Measurements from ENCODE around the gene SUSD4.

- TF ChIP-seq ZBTB7A (IDR thresholded peaks at IDR 0.05; ENCODE audit: low read depth) (no peak), CREB1 (IDR thresholded peaks at IDR 0.05; ENCODE audit: low read depth) (no peak), TCF12 (IDR thresholded peaks at IDR 0.05; ENCODE audit: low read depth) (no peak), FOXM1 (IDR thresholded peaks at IDR 0.05; ENCODE audit: borderline replicate concordance, low read depth) (no peak), EP300 (IDR thresholded peaks at IDR 0.05; ENCODE audit: borderline replicate concordance) (no peak), CEBPB (IDR thresholded peaks at IDR 0.05) (no peak), YY1 (IDR thresholded peaks at IDR 0.05; ENCODE audit: low read depth) (no peak), RAD21 (IDR thresholded peaks at IDR 0.05; ENCODE audit: low read depth) (no peak), MAX (IDR thresholded peaks at IDR 0.05) (no peak), TAF1 (IDR thresholded peaks at IDR 0.05; ENCODE audit: low read depth) (no peak)
- TF ChIP-seq, protein P1, sequence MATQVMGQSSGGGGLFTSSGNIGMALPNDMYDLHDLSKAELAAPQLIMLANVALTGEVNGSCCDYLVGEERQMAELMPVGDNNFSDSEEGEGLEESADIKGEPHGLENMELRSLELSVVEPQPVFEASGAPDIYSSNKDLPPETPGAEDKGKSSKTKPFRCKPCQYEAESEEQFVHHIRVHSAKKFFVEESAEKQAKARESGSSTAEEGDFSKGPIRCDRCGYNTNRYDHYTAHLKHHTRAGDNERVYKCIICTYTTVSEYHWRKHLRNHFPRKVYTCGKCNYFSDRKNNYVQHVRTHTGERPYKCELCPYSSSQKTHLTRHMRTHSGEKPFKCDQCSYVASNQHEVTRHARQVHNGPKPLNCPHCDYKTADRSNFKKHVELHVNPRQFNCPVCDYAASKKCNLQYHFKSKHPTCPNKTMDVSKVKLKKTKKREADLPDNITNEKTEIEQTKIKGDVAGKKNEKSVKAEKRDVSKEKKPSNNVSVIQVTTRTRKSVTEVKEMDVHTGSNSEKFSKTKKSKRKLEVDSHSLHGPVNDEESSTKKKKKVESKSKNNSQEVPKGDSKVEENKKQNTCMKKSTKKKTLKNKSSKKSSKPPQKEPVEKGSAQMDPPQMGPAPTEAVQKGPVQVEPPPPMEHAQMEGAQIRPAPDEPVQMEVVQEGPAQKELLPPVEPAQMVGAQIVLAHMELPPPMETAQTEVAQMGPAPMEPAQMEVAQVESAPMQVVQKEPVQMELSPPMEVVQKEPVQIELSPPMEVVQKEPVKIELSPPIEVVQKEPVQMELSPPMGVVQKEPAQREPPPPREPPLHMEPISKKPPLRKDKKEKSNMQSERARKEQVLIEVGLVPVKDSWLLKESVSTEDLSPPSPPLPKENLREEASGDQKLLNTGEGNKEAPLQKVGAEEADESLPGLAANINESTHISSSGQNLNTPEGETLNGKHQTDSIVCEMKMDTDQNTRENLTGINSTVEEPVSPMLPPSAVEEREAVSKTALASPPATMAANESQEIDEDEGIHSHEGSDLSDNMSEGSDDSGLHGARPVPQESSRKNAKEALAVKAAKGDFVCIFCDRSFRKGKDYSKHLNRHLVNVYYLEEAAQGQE (IDR thresholded peaks at IDR 0.05; ENCODE audit: low read depth) = no peak
Observed at GRCh38 chr1:223198628-223198965, 165.4 kb downstream of the SUSD4 start.

Data from Ishikawa (cell line).